Keratinocyte (primary cell): Measurements from ENCODE around the gene OR11G2.

Source experiments
- CTCF ChIP-seq, 3 experiments: IDR thresholded peaks in 1 of 3; conservative IDR thresholded peaks in 1 of 3; optimal IDR thresholded peaks in 1 of 3; 2 replicates in 2 of 3; 3 replicates in 1 of 3; pipeline versions ENCODE3 to v1.5.1; 2011; ENCODE audit warnings: low read length in 3 of 3, mild to moderate bottlenecking in 3 of 3, moderate library complexity in 2 of 3, control low read depth in 1 of 3, inconsistent platforms in 1 of 3; ENCODE audit not compliant: insufficient read depth in 2 of 3; ENCODE audit errors: extremely low read depth in 1 of 3
- EZH2 ChIP-seq: IDR thresholded peaks from one replicate; pipeline ENCODE4 v1.6.1; 2012; ENCODE audit warnings: inconsistent platforms, mild to moderate bottlenecking, low read length, moderate library complexity

GRCh38 chr14:20184181-20184580 lies 6.5 kb upstream of the OR11G2 start:
- TF ChIP-seq CTCF (optimal IDR thresholded peaks at IDR 0.05 in 1 of 3, IDR thresholded peaks at IDR 0.05 in 1 of 3, conservative IDR thresholded peaks at IDR 0.05 in 1 of 3; ENCODE audit: extremely low read depth in 1 of 3, insufficient read depth in 2 of 3, low read length in 3 of 3) = no peak
- TF ChIP-seq EZH2 = no peak
